UCSD-AML1 (cell line): ENCODE results near the gene OR52B4.
"Not testable (repeated sequence)": the region's sequence is repeated elsewhere in the genome, so short reads cannot be mapped to it uniquely, and the experiment has no call there.

Experiments used
- DNase-seq: peaks from one replicate; lab custom pipeline; 2025; ENCODE audit not compliant: unreplicated experiment; lab: John Stamatoyannopoulos, UW

OR52B4 gene

DNA sequence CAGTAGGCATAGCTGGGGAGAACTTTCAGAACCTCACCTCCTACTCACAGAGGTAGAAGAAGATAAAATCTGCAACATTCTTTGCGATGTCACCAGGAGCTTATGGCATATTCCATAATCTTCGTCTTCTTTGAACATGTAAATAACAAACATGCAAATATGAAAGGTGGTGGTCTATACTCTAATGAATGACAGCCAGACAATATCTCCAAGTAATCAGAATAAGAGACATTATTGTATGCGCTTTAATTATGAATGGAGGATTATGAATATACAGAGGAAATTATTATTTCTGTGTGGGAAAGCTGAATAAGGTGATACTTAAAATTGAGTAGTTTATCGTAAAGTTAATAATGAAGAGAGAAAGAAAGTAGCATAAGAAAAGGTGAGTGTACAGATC, at the start of gene OR52B4:
Gene OR52B4 (minus strand): TSS at position 101 of the 400 bp plus-strand sequence. CDS start 91 bp downstream, at position 10.
- no peak for DNase-seq

- DNase-seq: no peak
Observed at GRCh38 chr11:4416816-4417215, 48.6 kb upstream of the OR52B4 start.

DNA sequence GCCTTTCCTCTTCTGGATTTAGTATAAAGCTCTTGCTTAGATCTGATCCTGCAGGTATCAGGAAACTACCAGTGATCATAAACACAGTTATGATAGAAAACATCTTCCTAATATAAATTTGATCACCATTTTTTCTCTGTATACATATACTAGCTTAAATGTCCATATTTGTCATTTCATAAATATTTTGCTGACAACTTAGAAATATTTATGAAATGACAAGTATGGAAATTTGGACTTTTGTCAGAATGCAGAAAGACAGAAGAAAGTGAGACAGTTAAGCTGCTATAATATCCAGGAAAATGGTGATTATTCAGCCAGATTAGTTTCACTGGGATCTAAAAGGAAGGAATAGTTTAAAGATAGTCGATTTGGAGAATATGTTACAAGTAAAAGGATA, 48.1 kb upstream of the OR52B4 start:
- DNase-seq: no peak

- not testable (repeated sequence) for DNase-seq
Observed at GRCh38 chr11:4406206-4406605, 38.0 kb upstream of the OR52B4 start.

DNA sequence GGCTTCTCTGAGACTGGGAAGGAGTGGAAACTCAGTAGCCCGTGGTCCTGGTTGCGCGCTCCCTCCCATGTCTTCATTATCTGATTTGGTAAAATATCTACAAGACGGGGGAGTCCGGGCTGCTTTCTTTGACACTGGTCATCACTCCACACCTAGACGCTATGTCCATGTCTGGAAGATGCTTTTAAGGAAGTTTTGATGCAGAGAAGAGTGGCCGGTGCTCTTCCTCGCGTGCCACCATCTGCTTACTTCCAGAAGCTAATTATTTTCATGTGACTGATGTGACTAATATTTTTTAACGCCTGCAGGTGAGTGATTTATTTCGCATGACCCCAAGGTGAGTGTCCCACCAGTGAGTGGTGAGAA, 25.7 kb upstream of the OR52B4 start:
- DNase-seq: no peak

DNA sequence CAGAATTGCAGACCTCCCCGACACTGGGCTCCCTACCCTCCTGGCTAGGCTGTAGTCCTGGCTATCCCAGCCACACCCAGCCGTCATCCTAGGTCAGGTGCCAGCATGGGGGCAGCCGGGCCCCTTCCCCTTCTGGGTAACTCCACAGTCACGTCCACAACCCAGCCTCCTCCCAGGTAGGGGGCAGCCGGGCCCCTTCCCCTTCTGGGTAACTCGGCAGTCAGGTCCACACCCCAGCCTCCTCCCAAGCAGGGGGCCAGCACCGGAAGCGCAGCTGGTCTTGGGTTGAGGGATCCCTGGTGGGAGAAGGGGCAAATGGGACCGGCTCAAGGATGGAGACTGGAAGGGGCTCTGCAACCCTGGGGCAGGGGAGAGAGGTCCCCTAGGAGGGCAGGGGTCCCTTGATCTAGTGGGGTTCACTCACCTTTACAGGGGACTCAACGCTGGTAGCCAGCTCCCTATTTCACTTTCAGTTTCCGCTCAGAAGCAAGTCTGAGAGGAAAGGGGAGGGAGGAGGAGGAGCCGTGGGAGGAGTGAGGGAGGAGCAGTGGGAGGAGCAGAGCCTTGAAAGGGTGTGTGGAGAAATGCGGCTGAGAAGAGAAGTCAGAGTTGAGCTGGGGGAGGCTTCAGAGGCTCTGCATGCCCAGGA, 25.1 kb upstream of the OR52B4 start, which contains the start of gene TRIM21:
Gene TRIM21 (minus strand): TSS at position 494 of the 649 bp plus-strand sequence. CDS start 3,293 bp downstream, outside the sequence.
- DNase-seq: peak; percentile 90

GRCh38 chr11:4388221-4388620, 20.0 kb upstream of the OR52B4 start:
- DNase-seq: no peak

DNA sequence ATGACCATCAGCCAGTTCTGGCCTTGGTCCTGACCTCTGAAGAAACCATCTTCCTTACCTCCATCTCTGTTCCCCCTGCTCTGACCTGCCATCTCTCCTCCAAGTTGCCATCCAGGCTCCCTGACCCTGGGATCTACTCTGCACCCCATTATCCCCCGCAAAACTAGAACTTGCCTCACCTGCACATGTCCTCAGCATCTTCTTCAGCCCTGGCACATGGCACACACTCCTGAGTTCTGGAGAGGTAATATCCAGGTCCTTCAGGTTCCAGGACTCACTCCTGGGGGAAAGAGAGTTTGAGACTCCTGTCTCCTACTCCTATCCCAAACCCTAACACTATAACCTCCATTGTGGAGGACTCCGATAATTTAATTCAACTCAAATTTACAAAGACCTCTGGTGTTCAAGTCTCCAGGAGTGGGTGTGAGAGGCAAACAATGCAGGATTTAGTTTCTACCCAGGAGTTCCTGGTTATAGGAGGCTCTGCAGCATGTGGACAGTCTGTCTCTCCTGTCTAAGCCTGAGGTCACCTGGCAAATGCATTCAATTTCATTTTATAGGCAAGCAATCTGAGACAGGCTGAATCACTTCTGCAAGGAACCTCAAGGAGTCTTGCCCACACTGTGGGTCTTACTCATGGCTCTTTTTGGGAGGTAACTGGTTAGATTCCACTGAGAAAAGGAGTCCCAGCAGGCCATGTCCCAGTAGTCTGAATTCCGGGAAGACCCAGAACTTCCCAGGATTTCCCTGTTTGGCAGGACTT, 18.0 kb upstream of the OR52B4 start:
- DNase-seq: no peak

- DNase-seq: no peak
Observed at GRCh38 chr11:4381901-4382300, 13.7 kb upstream of the OR52B4 start.

DNA sequence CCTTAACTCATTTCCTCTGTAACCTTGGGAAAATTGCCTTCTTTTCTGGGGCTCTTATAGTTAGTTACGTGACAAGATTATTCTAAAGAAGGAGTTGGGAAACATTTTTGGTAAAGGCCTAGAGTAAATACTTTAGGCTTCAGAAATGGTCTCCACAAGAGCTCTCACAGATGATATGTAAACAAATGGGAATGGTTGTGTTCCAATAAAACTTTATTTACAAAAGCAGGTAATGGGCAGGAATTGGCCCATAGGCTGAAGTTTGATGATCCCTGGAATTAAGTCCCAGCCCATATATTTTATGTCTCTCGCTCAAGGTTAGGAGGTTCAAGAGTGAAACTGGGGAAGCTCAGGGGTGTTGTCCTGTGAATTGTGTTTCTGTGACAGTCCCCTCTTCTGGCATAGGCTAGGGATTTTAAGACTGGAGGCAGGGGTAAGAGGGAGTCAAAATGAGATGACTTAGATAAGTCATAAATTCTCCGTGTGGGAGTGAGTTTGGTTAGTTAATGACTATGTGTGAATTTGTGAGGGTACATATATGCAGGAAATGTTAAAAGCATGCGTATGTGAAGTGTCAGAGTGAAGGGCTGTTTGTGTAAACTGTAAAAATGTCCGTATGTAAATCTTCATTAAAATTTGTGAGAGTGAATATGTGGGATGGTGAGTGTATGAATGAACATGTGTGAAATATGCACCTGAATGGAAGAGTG, 7.4 kb upstream of the OR52B4 start:
- DNase-seq: no peak

GRCh38 chr11:4370166-4370565, 2.0 kb upstream of the OR52B4 start:
- DNase-seq: no peak

GRCh38 chr11:4348142-4348541, 20.0 kb downstream of the OR52B4 start:
- DNase-seq: not testable (repeated sequence)

- DNase-seq: not testable (repeated sequence)
Observed at GRCh38 chr11:4345366-4345765, 22.8 kb downstream of the OR52B4 start.

DNA sequence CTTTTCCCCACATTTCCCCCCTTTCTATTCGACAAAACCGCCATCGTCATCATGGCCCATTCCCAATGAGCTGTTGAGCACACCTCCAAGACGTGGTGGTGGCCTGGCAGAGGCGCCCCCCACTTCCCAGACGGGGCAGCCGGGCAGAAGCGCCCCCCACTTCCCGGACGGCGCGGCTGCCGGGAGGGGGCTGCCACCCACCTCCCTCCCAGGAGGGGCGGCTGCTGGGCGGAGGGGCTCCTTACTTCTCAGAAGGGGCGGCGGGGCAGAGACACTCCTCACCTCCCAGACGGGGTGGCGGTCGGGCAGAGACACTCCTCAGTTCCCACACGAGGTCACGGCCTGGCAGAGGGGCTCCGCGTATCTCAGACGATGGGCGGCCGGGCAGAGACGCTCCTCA, 33.8 kb downstream of the OR52B4 start:
- DNase-seq: not testable (repeated sequence)
